VCaP (cell line): ENCODE data around the gene CD248.

Experiments used
- H3K27ac ChIP-seq: fragments of 450-650 bp; 2 replicates; pipeline ENCODE4 v1.5.1; 2017
- TF ChIP-seq, protein P1 (sequence below): fragments of 450-650 bp; conservative IDR thresholded peaks from 2 replicates; pipeline ENCODE4 v1.5.1; 2017; ENCODE audit warnings: mild to moderate bottlenecking, moderate library complexity

CD248 gene

DNA sequence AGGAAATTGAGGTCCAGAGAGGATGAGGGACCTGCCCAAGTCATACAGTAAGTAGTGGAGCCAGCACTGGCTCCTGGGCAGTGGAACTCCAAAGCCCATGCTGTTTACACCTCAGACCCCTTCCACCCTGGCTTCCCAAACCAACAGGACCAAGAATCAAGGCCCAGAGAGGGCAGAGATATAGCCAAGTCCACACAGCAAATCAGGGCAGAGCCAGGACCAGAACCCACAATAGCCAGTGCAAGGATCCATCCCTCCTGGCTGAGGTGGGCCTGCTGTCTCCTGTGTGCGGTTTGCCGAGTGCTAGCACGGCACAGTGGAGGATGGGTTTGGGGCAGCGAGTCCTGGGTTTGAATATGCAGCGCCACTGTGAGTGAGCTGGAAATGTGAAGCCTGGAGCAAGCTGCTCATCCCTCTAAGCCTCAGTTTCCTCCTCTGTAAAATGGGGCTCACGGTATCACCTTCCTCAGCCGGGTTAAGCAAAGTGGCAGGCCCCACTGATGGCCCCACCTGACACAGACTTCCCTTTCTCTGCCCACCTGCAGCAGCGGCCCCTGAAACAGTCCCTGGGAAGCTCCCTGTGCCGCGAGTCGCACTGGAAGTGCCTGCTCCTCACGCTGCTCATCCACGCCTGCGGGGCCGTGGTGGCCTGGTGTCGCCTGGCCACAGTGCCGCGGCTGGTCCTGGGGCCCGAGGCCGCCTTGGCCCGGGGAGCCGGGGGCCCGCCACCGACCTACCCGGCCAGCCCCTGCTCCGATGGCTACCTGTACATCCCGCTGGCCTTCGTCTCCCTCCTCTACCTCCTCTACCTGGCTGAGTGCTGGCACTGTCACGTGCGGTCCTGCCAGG is 22.8 kb downstream of the CD248 start:
- TF ChIP-seq, protein P1, sequence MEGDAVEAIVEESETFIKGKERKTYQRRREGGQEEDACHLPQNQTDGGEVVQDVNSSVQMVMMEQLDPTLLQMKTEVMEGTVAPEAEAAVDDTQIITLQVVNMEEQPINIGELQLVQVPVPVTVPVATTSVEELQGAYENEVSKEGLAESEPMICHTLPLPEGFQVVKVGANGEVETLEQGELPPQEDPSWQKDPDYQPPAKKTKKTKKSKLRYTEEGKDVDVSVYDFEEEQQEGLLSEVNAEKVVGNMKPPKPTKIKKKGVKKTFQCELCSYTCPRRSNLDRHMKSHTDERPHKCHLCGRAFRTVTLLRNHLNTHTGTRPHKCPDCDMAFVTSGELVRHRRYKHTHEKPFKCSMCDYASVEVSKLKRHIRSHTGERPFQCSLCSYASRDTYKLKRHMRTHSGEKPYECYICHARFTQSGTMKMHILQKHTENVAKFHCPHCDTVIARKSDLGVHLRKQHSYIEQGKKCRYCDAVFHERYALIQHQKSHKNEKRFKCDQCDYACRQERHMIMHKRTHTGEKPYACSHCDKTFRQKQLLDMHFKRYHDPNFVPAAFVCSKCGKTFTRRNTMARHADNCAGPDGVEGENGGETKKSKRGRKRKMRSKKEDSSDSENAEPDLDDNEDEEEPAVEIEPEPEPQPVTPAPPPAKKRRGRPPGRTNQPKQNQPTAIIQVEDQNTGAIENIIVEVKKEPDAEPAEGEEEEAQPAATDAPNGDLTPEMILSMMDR, result no peak
- H3K27ac ChIP-seq, result no peak overlapping the region

DNA sequence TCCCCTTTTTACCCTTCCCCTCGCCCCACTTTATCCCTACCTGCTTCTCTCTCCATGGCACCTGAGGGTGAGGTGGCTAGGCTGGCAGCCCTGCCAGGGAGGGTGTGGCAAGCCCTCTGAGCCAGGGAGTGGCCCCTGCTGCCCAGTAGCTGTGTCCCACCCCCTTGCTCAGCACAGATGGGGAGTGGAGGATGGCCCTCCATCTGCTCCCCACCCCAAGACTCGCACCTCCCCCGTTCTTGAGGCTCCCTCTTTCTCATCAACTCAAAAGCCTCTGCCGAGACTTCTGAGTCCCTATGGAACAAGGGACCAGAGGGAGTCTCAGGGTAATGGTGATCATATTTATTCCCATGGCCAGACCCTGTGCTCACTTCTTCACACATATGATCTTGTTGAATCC is 23.5 kb downstream of the CD248 start:
- TF ChIP-seq, protein P1, result no peak

DNA sequence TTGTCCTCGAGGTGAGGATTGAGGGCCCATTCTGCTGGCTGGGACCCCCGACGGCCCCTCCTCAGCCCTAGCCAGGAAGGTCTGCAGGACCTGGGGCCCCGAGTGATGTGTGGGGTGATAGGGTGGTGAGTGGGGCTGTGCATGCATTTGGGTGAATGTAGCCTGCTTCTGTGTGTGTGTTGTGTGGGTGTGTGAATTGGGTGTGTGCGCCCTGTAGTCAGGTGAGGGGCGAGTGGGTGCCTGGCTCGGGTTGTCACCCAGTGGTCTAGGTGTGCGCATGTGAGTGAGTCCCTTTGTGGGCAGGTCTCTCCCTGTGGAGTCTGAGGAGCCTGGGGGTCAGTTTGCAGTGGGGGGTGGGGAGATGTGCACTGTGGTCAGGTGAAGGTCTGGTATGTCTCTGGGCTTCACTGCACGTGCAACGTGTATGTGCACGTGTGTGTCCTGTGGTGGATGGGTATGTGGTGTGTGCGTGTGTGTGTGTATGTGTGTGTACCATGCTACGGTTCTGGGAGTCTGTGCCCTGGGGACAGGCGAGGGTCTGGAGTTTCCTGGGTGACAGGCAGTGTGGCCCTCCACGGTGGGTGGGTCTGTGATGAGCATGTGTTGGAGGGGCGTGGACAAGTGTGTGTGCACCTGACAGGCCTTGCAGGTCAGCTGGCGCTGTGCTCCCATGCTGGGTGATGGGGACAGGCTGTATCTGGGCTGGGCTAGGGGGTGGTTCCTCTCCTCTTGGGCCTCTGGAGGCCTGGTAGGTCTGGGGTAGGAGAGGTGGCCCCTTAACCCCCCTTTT is 24.1 kb downstream of the CD248 start:
- H3K27ac ChIP-seq, result peak overlapping the region; percentile 78; the same call in 1 of the 2 replicates
- TF ChIP-seq, protein P1, result no peak

More for the DNA sequence above, 23.5 kb downstream of the CD248 start:
- no peak overlapping the region for H3K27ac ChIP-seq

DNA sequence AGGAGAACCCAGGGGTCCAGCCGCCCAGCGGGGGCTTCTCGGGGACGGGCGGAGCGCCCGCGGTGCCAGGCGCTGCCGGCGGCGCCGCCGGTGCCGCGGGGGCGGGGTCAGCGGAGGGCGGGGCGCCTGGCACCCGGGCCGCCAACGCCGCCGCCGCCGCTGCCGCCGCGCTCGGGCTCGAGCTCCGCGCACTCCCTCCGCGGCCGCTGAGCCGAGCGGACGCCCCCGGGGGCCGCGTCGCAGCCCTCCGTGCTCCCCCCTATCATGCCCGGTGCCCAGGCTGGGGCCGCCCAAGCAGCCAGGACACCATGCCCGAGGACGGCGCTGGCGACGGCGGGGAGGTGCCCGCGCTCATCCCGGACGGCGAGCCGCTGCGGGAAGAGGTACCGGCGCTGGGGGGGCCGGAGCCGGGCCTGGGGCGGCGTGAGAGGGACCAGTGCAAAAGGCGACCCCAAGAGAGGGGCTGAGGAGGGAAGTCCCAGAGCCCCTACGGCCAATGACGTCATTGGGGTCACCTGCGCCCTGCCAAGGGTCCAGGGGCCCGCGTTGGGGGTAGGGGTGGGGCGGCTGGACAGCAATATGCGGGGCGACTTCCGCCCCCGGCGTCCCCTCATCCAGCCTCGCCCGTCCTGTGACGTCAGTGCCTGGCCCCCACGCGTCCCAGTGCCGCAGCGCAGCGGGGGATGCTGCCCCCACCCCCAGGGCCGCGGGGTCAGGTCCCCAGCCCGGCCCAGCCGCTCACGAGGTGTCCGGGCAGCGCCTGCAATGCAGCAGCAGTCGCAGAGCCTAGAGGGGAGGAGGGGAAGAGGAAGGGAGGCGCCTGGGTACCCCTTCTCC is 24.9 kb downstream of the CD248 start, which contains the start of gene TMEM151A:
TSS of gene TMEM151A (plus strand) at position 189 of the 837 bp plus-strand sequence. CDS start at position 309, 120 bp downstream.
- peak within 1 kb of the TSS; percentile 78; the same call in 1 of the 2 replicates for H3K27ac ChIP-seq

DNA sequence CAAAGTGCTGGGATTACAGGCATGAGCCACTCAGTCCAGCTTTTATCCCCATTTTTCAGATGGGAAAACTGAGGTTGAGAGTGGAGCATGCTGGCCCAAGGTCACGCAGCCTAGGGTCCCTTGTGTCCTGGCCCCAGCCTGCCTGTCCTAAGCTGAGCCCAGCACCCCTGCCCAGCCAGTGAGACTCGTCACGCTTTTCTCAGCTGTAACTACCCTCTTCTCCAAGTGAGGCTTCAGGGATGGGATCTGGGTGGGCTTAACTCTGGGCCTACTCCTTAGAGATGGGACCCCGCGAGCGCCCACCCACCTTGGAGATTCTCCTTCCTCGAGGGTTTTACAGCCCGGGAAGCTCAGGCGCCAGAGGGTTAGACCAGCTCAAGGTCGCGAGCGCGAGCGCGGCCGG is 25.5 kb downstream of the CD248 start:
- peak overlapping the region; percentile 78; the same call in 1 of the 2 replicates for H3K27ac ChIP-seq
- TF ChIP-seq, protein P1, result no peak

More for the DNA sequence above, 24.9 kb downstream of the CD248 start, which contains the start of gene TMEM151A:
- TF ChIP-seq, protein P1, result no peak

DNA sequence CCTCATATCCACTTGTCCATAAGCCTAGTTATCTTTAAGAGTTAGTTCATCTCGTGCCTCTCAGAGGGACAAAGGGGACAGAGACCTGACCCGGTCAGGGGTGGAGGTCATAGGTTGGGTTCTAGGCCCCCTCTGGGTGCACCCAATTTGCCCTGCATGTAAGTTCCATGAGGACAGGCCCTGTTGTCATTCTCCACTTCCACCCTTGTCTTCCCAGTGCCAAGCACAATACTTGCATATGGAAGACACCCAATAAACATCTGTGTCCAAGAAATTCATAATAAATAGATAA is 26.6 kb downstream of the CD248 start:
- TF ChIP-seq, protein P1, result no peak
- peak overlapping the region; percentile 98 for H3K27ac ChIP-seq
